ENCODE results near the gene TAS1R2.
"Not testable (repeated sequence)": the region's sequence is repeated elsewhere in the genome, so short reads cannot be mapped to it uniquely, and the experiment has no call there.

The TAS1R2 gene

GRCh38 chr1:18868354-18868753 is 8.9 kb upstream of the TAS1R2 start:
- DNase-seq, result no peak

GRCh38 chr1:18866846-18867245 is 7.4 kb upstream of the TAS1R2 start:
- no peak for DNase-seq

- no peak for DNase-seq
Observed at GRCh38 chr1:18866314-18866713, 6.9 kb upstream of the TAS1R2 start.

- no peak for DNase-seq
Observed at GRCh38 chr1:18865176-18865575, 5.7 kb upstream of the TAS1R2 start.

GRCh38 chr1:18861590-18861989 is 2.1 kb upstream of the TAS1R2 start:
- DNase-seq, result no peak

- peak; percentile 40 for DNase-seq
Observed at GRCh38 chr1:18861082-18861481, 1.6 kb upstream of the TAS1R2 start.

GRCh38 chr1:18858070-18858688 is 1.3 kb downstream of the TAS1R2 start:
- DNase-seq, result no peak

GRCh38 chr1:18856435-18856834 is 3.0 kb downstream of the TAS1R2 start:
- no peak for DNase-seq

- no peak for DNase-seq
Observed at GRCh38 chr1:18855573-18855972, 3.9 kb downstream of the TAS1R2 start.

GRCh38 chr1:18854331-18855025 is 5.0 kb downstream of the TAS1R2 start:
- DNase-seq, result no peak

GRCh38 chr1:18852501-18852900 is 7.0 kb downstream of the TAS1R2 start:
- DNase-seq, result no peak

GRCh38 chr1:18849261-18849711 is 10.2 kb downstream of the TAS1R2 start:
- peak; percentile 23 for DNase-seq

- DNase-seq, result not testable (repeated sequence)
Observed at GRCh38 chr1:18847723-18848122, 11.7 kb downstream of the TAS1R2 start.

GRCh38 chr1:18840145-18840544 is 19.3 kb downstream of the TAS1R2 start:
- no peak for DNase-seq

GRCh38 chr1:18836654-18837053 is 22.8 kb downstream of the TAS1R2 start:
- no peak for DNase-seq

GRCh38 chr1:18832319-18832718 is 27.1 kb downstream of the TAS1R2 start:
- not testable (repeated sequence) for DNase-seq

GRCh38 chr1:18831656-18832055 is 27.8 kb downstream of the TAS1R2 start:
- DNase-seq, result no peak

- no peak for DNase-seq
Observed at GRCh38 chr1:18830596-18830995, 28.9 kb downstream of the TAS1R2 start.

- DNase-seq, result no peak
Observed at GRCh38 chr1:18829671-18830070, 29.8 kb downstream of the TAS1R2 start.

- DNase-seq, result no peak
Observed at GRCh38 chr1:18828224-18828623, 31.2 kb downstream of the TAS1R2 start.

- no peak for DNase-seq
Observed at GRCh38 chr1:18823438-18823837, 36.0 kb downstream of the TAS1R2 start.

GRCh38 chr1:18820791-18821641 is 38.4 kb downstream of the TAS1R2 start:
- DNase-seq, result peak; percentile 66

GRCh38 chr1:18819986-18820790 is 39.3 kb downstream of the TAS1R2 start:
- no peak for DNase-seq

All from NCI-H1092 treated with DMSO at 0.1 percent for 48 hours (cell line).